HL-60/S4 treated with phorbol 12-myristate 13-acetate at 8.2 ng/mL for 4 days and 3 days (cell line): ENCODE measurements around the gene TTC6.

Experiments used
- in situ Hi-C: fragments of 300-500 bp; cut with MboI; formaldehyde crosslinking; loops from 2 replicates; pipeline ENCODE4 v1.15.0; 2022; ENCODE audit warnings: low sequenced_read_pairs

Gene TTC6

GRCh38 chr14:37618498-37619028 lies 23.1 kb downstream of the TTC6 start:
- in situ Hi-C loops: no loop called here

- in situ Hi-C loops: no loop called here
Measured at GRCh38 chr14:37620856-37621255, 25.4 kb downstream of the TTC6 start.

- in situ Hi-C loops: no loop called here
Measured at GRCh38 chr14:37622231-37622923, 26.9 kb downstream of the TTC6 start.

- in situ Hi-C loops: no loop called here
Measured at GRCh38 chr14:37623426-37623951, 28.1 kb downstream of the TTC6 start.

GRCh38 chr14:37623971-37624370 lies 28.5 kb downstream of the TTC6 start:
- in situ Hi-C loops: no loop called here

- in situ Hi-C loops: no loop called here
Measured at GRCh38 chr14:37625597-37626595, 30.5 kb downstream of the TTC6 start.

GRCh38 chr14:37637341-37637740 lies 41.9 kb downstream of the TTC6 start:
- in situ Hi-C loops: no loop called here

GRCh38 chr14:37638599-37638998 lies 43.2 kb downstream of the TTC6 start:
- in situ Hi-C loops: no loop called here

- in situ Hi-C loops: no loop called here
Measured at GRCh38 chr14:37641117-37641516, 45.7 kb downstream of the TTC6 start.

- in situ Hi-C loops: no loop called here
Measured at GRCh38 chr14:37642125-37642524, 46.7 kb downstream of the TTC6 start.

GRCh38 chr14:37643701-37644100 lies 48.3 kb downstream of the TTC6 start:
- in situ Hi-C loops: no loop called here
